Hypothalamus (tissue), 51 donors: ENCODE data around the gene RBCK1.
"Not testable (repeated sequence)": the region's sequence is repeated elsewhere in the genome, so short reads cannot be mapped to it uniquely, and the experiment has no call there.

Source experiments
- DNase-seq, 51 donors: peaks; one replicate each; lab custom pipeline; 2025; lab: John Stamatoyannopoulos, UW

Gene RBCK1

GRCh38 chr20:407953-408842 is at the start of gene RBCK1:
Gene RBCK1, plus strand, starts transcription at chr20:408299. Its CDS starts 459 bp downstream, at chr20:408758.
- peak; percentile 30 to 95 (median 74) for DNase-seq

GRCh38 chr20:358891-359555 is 49.1 kb upstream of the RBCK1 start:
- no peak for DNase-seq

- DNase-seq = no peak
Observed at GRCh38 chr20:361561-361960, 46.5 kb upstream of the RBCK1 start.

GRCh38 chr20:362271-363254 is 45.5 kb upstream of the RBCK1 start:
- peak in 42 of 51 donors; percentile 1 to 77 (median 48) for DNase-seq

GRCh38 chr20:363319-364078 is 44.6 kb upstream of the RBCK1 start:
- DNase-seq = no peak

GRCh38 chr20:364905-365794 is 42.9 kb upstream of the RBCK1 start:
- no peak for DNase-seq

GRCh38 chr20:366041-366718 is 41.9 kb upstream of the RBCK1 start:
- DNase-seq = no peak

GRCh38 chr20:366719-367485 is 41.2 kb upstream of the RBCK1 start:
- DNase-seq = no peak

- no peak for DNase-seq
Observed at GRCh38 chr20:367486-367887, 40.6 kb upstream of the RBCK1 start.

GRCh38 chr20:368915-369314 is 39.2 kb upstream of the RBCK1 start:
- DNase-seq = no peak

- DNase-seq = no peak
Observed at GRCh38 chr20:370151-370600, 37.9 kb upstream of the RBCK1 start.

- no peak for DNase-seq
Observed at GRCh38 chr20:370977-371754, 36.9 kb upstream of the RBCK1 start.

- DNase-seq = peak in 7 of 51 donors; percentile 5 to 62 (median 16)
Observed at GRCh38 chr20:371755-372542, 36.1 kb upstream of the RBCK1 start.

- DNase-seq = not testable (repeated sequence)
Observed at GRCh38 chr20:372543-373082, 35.5 kb upstream of the RBCK1 start.

- DNase-seq = no peak
Observed at GRCh38 chr20:373171-373890, 34.8 kb upstream of the RBCK1 start.
